C4-2B (cell line): ENCODE results near the gene WDR37.
"Not testable (repeated sequence)": the region's sequence is repeated elsewhere in the genome, so short reads cannot be mapped to it uniquely, and the experiment has no call there.

Experiments used
- H3K27ac ChIP-seq: fragments of 450-650 bp; 2 replicates; pipeline ENCODE4 v1.5.1; 2017
- ZFX ChIP-seq: fragments of 450-650 bp; IDR thresholded peaks from 2 replicates; pipeline ENCODE4 v1.6.1; 2017
- TF ChIP-seq, protein P1 (sequence below): fragments of 450-650 bp; conservative IDR thresholded peaks from 2 replicates; pipeline ENCODE4 v1.5.1; 2017; ENCODE audit warnings: mild to moderate bottlenecking

The WDR37 gene

GRCh38 chr10:1116051-1116450 is 59.9 kb downstream of the WDR37 start:
- no peak overlapping the region for H3K27ac ChIP-seq
- no peak for TF ChIP-seq ZFX
- TF ChIP-seq, protein P1, sequence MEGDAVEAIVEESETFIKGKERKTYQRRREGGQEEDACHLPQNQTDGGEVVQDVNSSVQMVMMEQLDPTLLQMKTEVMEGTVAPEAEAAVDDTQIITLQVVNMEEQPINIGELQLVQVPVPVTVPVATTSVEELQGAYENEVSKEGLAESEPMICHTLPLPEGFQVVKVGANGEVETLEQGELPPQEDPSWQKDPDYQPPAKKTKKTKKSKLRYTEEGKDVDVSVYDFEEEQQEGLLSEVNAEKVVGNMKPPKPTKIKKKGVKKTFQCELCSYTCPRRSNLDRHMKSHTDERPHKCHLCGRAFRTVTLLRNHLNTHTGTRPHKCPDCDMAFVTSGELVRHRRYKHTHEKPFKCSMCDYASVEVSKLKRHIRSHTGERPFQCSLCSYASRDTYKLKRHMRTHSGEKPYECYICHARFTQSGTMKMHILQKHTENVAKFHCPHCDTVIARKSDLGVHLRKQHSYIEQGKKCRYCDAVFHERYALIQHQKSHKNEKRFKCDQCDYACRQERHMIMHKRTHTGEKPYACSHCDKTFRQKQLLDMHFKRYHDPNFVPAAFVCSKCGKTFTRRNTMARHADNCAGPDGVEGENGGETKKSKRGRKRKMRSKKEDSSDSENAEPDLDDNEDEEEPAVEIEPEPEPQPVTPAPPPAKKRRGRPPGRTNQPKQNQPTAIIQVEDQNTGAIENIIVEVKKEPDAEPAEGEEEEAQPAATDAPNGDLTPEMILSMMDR: no peak

- no peak overlapping the region for H3K27ac ChIP-seq
- no peak for TF ChIP-seq ZFX
- TF ChIP-seq, protein P1: no peak
These were observed 60.6 kb downstream of the WDR37 start for GRCh38 chr10:1116696-1117280.

GRCh38 chr10:1117651-1118050 is 61.5 kb downstream of the WDR37 start:
- H3K27ac ChIP-seq: no peak overlapping the region
- TF ChIP-seq, protein P1: no peak
- no peak for TF ChIP-seq ZFX

DNA sequence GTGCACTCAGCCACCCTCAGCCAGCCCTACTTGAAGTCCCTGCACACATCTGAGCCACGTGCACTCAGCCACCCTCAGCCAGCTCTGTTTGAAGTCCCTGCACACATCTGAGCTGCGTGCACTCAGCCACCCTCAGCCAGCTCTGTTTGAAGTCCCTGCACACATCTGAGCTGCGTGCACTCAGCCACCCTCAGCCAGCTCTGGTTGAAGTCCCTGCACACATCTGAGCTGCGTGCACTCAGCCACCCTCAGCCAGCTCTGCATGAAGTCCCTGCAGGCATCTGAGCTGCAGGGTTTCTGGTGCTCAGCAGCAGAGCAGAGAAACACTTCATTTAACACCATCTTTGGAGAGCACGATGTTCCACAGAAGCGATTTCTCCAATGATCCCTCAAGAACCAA is 62.1 kb downstream of the WDR37 start:
- not testable (repeated sequence) for H3K27ac ChIP-seq

DNA sequence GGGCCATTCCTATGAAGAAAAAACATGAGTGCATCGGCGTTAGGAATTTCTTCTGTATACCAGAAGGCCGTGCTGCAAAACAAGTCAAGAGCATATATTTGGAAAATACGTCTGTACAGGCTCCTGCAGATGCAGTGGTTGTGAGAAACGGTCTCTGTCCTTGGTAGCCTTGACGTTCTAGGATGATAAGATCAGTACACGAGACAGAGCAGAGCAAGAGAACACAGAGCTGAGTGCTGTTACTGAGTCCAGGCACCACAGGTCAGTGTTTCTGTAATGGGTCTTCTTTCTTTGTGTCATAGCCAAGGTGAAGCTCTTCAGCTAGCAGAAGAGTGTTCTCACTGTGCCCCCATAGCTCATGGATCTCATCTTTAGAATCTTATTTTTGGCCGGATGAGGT is 62.8 kb downstream of the WDR37 start:
- no peak for TF ChIP-seq ZFX
- TF ChIP-seq, protein P1: no peak
- no peak overlapping the region for H3K27ac ChIP-seq

GRCh38 chr10:1119501-1119900 is 63.3 kb downstream of the WDR37 start:
- H3K27ac ChIP-seq: no peak overlapping the region
- TF ChIP-seq ZFX: no peak
- TF ChIP-seq, protein P1: no peak

GRCh38 chr10:1120306-1120705 is 64.1 kb downstream of the WDR37 start:
- TF ChIP-seq, protein P1: no peak
- no peak for TF ChIP-seq ZFX
- no peak overlapping the region for H3K27ac ChIP-seq

DNA sequence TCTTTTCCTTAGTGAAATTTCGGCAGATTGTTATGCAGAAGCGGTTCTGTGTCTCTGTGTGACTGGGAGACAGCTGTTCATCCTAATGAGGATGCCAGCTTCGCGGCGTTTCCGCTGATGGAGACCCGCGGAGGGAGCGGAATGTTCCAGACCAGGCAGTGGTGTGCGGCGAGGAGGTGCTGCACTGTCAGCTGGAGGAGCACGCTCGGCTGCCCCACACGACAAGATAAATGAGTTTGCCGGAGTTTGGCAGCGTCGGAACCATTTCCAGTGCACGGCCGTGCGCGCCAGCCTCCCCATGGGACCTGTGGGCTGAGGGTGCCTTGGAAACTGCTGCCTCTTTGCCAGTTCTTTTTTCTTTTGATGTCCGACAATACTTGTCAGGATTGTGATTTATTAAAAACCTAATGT is 64.6 kb downstream of the WDR37 start:
- TF ChIP-seq, protein P1: no peak
- no peak for TF ChIP-seq ZFX
- no peak overlapping the region for H3K27ac ChIP-seq
